ENCODE results near the gene CFAP97D1. TPM values are rescaled to one million over a fixed set of nuclear protein-coding genes. Genes with fewer than 3 reads are reported as not detected.
A peak's percentile ranks its signal among the peaks of the same experiment; 100 is the strongest.

The CFAP97D1 gene
- total RNA-seq, 6 experiments from 2014 or later, result not detected

GRCh38 chr17:43760254-43760852, 19.9 kb upstream of the CFAP97D1 start:
- TF ChIP-seq POLR2A (IDR thresholded peaks at IDR 0.05), result no peak
- TF ChIP-seq CTCF (IDR thresholded peaks at IDR 0.05), result peak; percentile 99 to 100 (median 100)
- H3K27ac ChIP-seq, result no peak overlapping the region
- intact Hi-C loops (cut with DNase I), result loop anchor here in 1 of 2 donors (10.0 kb wide), 1 partner anchor 84 kb away; the partner anchor contains the start of gene CD300LG
- H3K9me3 ChIP-seq, result no peaks in the 10 kb centered on the region
- no peak overlapping the region for H3K4me3 ChIP-seq
- peaks cover 0 to 2% (median 0%) of the 10 kb centered on the region in 4 donors for H3K4me1 ChIP-seq
- H3K27me3 ChIP-seq, result peaks cover 0 to 4% of the 10 kb centered on the region in 2 donors
- DNase-seq (peak; percentile 92), ATAC-seq (peak; percentile 97 to 100 (median 98))
- peaks cover 0 to 2% (median 0%) of the 10 kb centered on the region in 4 donors for H3K36me3 ChIP-seq
- 2% methylated on average over 8 of the region's 10 CpGs for WGBS (ENCODE audit: insufficient coverage, low coverage, low lambda C conversion rate, missing lambda C conversion rate)

DNA sequence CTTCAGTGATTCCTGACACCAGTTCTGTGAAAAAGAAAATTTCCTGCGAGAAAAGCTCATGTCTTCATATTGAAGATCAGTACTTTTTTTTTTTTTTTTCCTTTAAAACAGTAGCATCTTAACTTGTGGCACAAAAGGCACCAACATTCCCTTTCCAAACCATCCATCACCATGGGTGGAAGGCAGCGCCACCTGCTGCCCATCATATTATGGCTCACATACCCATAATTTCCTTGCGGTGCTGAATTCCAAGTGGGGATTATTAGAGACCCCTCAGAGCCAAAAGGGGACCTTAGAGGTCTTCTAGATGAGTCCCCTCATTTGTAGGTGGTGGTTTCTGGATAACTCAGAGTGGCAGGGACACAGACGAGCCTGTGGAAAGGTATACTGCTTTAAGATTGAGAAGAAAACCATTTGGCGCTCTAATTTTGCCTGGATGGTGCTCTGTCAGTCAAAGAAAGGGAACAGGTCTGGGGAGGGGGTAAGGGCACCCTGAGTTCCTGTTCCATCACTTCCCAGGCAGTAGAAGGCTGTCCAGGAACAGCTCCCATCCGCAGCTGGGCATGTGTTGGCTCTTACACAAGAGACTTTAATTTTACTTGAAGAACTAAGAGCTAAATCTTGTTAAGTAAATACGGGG, 13.7 kb upstream of the CFAP97D1 start:
- ATAC-seq (peak; percentile 25 to 38 (median 32)), DNase-seq (no peak)
- H3K4me1 ChIP-seq, result peaks cover 0 to 16% (median 2%) of the 10 kb centered on the region in 4 donors
- peaks cover 0 to 27% (median 12%) of the 10 kb centered on the region in 4 donors for H3K36me3 ChIP-seq
- no peak overlapping the region for H3K4me3 ChIP-seq
- TF ChIP-seq CTCF (IDR thresholded peaks at IDR 0.05) (peak; percentile 51 to 89 (median 78)), POLR2A (IDR thresholded peaks at IDR 0.05) (no peak)
- H3K27me3 ChIP-seq, result no peaks in the 10 kb centered on the region
- H3K9me3 ChIP-seq, result no peaks in the 10 kb centered on the region
- H3K27ac ChIP-seq, result no peak overlapping the region
- intact Hi-C loops (cut with DNase I), result loop anchor here in 1 of 2 donors (10.0 kb wide), 1 partner anchor 78 kb away; the partner anchor contains the start of gene CD300LG
- WGBS (ENCODE audit: insufficient coverage, low coverage, low lambda C conversion rate, missing lambda C conversion rate), result 49% methylated on average over 6 of the region's 7 CpGs

GRCh38 chr17:43767053-43767712, 13.1 kb upstream of the CFAP97D1 start:
- 53% methylated on average over 3 of the region's 6 CpGs for WGBS (ENCODE audit: insufficient coverage, low coverage, low lambda C conversion rate, missing lambda C conversion rate)
- Histone ChIP-seq H3K27me3 (no peaks in the 10 kb centered on the region), H3K4me3 (no peak overlapping the region), H3K36me3 (peaks cover 0 to 27% (median 12%) of the 10 kb centered on the region in 4 donors), H3K4me1 (peaks cover 0 to 20% (median 3%) of the 10 kb centered on the region in 4 donors), H3K27ac (no peak overlapping the region), H3K9me3 (no peaks in the 10 kb centered on the region)
- no peak for DNase-seq
- TF ChIP-seq CTCF (IDR thresholded peaks at IDR 0.05), result no peak
- TF ChIP-seq POLR2A (IDR thresholded peaks at IDR 0.05), result no peak
- ATAC-seq, result no peak
- intact Hi-C loops (cut with DNase I), result loop anchor here in 1 of 2 donors (10.0 kb wide), 1 partner anchor 78 kb away; the partner anchor contains the start of gene CD300LG

DNA sequence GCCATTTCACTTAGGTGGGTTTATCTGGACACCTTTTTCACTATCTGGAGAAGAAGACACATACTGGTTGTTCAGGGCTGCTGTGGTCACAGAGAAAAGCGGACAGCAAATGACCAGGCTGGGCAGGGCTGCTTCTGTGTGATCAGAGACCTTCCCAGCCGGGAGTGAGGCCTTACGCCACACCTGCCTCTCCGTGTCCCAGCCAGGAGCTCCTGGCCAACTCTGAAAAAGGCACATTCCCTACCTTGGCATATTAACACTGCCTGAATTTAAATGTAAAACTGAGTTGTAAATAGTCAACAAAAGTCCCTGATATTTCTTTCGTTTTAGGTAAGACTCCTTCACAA, 12.5 kb upstream of the CFAP97D1 start:
- no peaks in the 10 kb centered on the region for H3K27me3 ChIP-seq
- 10% methylated on average over 2 of the region's 5 CpGs for WGBS (ENCODE audit: insufficient coverage, low coverage, low lambda C conversion rate, missing lambda C conversion rate)
- TF ChIP-seq CTCF (IDR thresholded peaks at IDR 0.05) (no peak), POLR2A (IDR thresholded peaks at IDR 0.05) (no peak)
- H3K4me3 ChIP-seq, result no peak overlapping the region
- H3K4me1 ChIP-seq, result peaks cover 0 to 25% (median 6%) of the 10 kb centered on the region in 4 donors
- no peaks in the 10 kb centered on the region for H3K9me3 ChIP-seq
- ATAC-seq, result peak in 1 of 4 donors; percentile 20
- DNase-seq, result peak in 2 of 3 donors; percentile 57 to 75
- intact Hi-C loops (cut with DNase I), result loop anchor here in 1 of 2 donors (10.0 kb wide), 1 partner anchor 77 kb away; the partner anchor contains the start of gene CD300LG
- H3K27ac ChIP-seq, result no peak overlapping the region
- peaks cover 2 to 29% (median 14%) of the 10 kb centered on the region in 4 donors for H3K36me3 ChIP-seq
